K562 (cell line): ENCODE results near the gene TMEM135. TPM values are rescaled to one million over a fixed set of nuclear protein-coding genes. Genes with fewer than 3 reads are reported as not detected.

Experiments
- ATAC-seq: fragments of 200-7000 bp; cut with Tn5 transposase; 3 replicates; pipeline ENCODE4 v1.9.1; 2020; ENCODE audit warnings: moderate library complexity
- BruUV-seq: library from RNA; stranded (reverse); fragments of 400-500 nt; replicated peaks from 2 replicates; lab custom pipeline; 2021; lab: Mats Ljungman, UMichigan
- CTCF ChIA-PET: fragments of 300-600 bp; formaldehyde crosslinking; extraction: SDS; loops from one replicate; lab custom pipeline; 2021; ENCODE audit warnings: low intra/inter-chr PET ratio; lab: Yijun Ruan, JAX
- POLR2A ChIA-PET: fragments of 300-600, 350-650 bp; sonication (Branson Sonifier 250); formaldehyde crosslinking; extraction: SDS; loops from one replicate; lab custom pipeline; 2021; ENCODE audit warnings: antibody characterized with exemption, inconsistent platforms; lab: Yijun Ruan, JAX
- DNase-seq, 4 experiments: peaks; one replicate each; pipeline versions ENCODE4 v3.0.0 to v3.0.0-alpha.2; 2011 to 2018; ENCODE audit warnings: low spot score in 3 of 4, mixed read lengths in 3 of 4; ENCODE audit errors: extremely low read depth in 1 of 4
- FAIRE-seq: peaks from 2 replicates; lab custom pipeline; 2011; peaks lifted over from hg19 to GRCh38; lab: Jason Lieb, UNC
- H2AFZ ChIP-seq: 2 replicates; pipeline ENCODE4 v1.6.0; 2011; ENCODE audit warnings: low read depth, low read length, control low read depth, inconsistent platforms
- H3K27ac ChIP-seq: fragments of 200-600 bp; 3 replicates; pipeline ENCODE4 v1.8.0; 2011; ENCODE audit warnings: low read depth, mild to moderate bottlenecking, control low read depth, inconsistent platforms, low read length, moderate library complexity, mixed read lengths; ENCODE audit errors: extremely low read depth
- H3K27me3 ChIP-seq, 2 experiments: fragments of 300-600 bp in 1 of 2; 2 replicates in 1 of 2; 3 replicates in 1 of 2; pipeline versions ENCODE4 v1.6.0 to v1.8.0; 2011; ENCODE audit warnings: inconsistent platforms in 2 of 2, low read length in 2 of 2, mild to moderate bottlenecking in 1 of 2, mixed read lengths in 1 of 2, moderate library complexity in 1 of 2; ENCODE audit not compliant: control insufficient read depth in 2 of 2, insufficient read depth in 2 of 2
- H3K36me3 ChIP-seq: fragments of 300-600 bp; 3 replicates; pipeline ENCODE4 v1.8.0; 2011; ENCODE audit warnings: mild to moderate bottlenecking, low read length, inconsistent platforms; ENCODE audit not compliant: control insufficient read depth, insufficient read depth
- H3K4me1 ChIP-seq, 2 experiments: fragments of 200-600 bp in 1 of 2; replicated peaks in 1 of 2; 2 replicates in 1 of 2; 3 replicates in 1 of 2; pipeline versions ENCODE4 v1.5.1 to v1.8.0; 2011; ENCODE audit warnings: inconsistent platforms in 2 of 2, low read length in 2 of 2, mild to moderate bottlenecking in 1 of 2, mixed read lengths in 1 of 2, moderate library complexity in 1 of 2; ENCODE audit not compliant: control insufficient read depth in 2 of 2, insufficient read depth in 2 of 2
- H3K4me2 ChIP-seq: 2 replicates; pipeline ENCODE4 v1.6.1; 2011; ENCODE audit warnings: low read length, control low read depth, inconsistent platforms, mixed read lengths; ENCODE audit not compliant: insufficient read depth
- H3K4me3 ChIP-seq: fragments of 200-600 bp; sonication (generic), shearing (Covaris generic); 2 replicates; pipeline ENCODE4 v1.5.1; 2016; ENCODE audit warnings: control low read depth, inconsistent platforms
- H3K79me2 ChIP-seq: fragments of 200-600 bp; 3 replicates; pipeline ENCODE4 v1.8.0; 2011; ENCODE audit warnings: low read length, inconsistent platforms; ENCODE audit not compliant: control insufficient read depth, insufficient read depth
- H3K9ac ChIP-seq, 2 experiments: 2 replicates each; pipeline versions ENCODE4 v1.6.0 to v1.6.1; 2011; ENCODE audit warnings: low read depth in 2 of 2, low read length in 2 of 2, control low read depth in 1 of 2, inconsistent platforms in 1 of 2, mild to moderate bottlenecking in 1 of 2, mixed read lengths in 1 of 2; ENCODE audit not compliant: insufficient read depth in 1 of 2
- H3K9me1 ChIP-seq: one replicate; pipeline ENCODE4 v1.6.0; 2011; ENCODE audit warnings: inconsistent platforms, mild to moderate bottlenecking, low read length, moderate library complexity; ENCODE audit not compliant: control insufficient read depth, insufficient read depth
- H3K9me3 ChIP-seq: replicated peaks from 2 replicates; pipeline ENCODE4 v1.5.1; 2011; ENCODE audit warnings: low read depth, low read length, inconsistent platforms; ENCODE audit not compliant: control insufficient read depth, insufficient read depth
- H4K20me1 ChIP-seq: replicated peaks from 2 replicates; pipeline ENCODE4 v1.6.1; 2011; ENCODE audit warnings: low read length, inconsistent platforms, mixed read lengths; ENCODE audit not compliant: control insufficient read depth, insufficient read depth
- ARID3A ChIP-seq: IDR thresholded peaks from 2 replicates; pipeline ENCODE4 v1.6.1; 2012; ENCODE audit warnings: low read depth, low read length, improper control_type of control experiment, borderline replicate concordance
- ARID4B ChIP-seq: sonication (generic); formaldehyde crosslinking; IDR thresholded peaks from 2 replicates; pipeline ENCODE4 v1.8.0; 2022; ENCODE audit warnings: mild to moderate bottlenecking, missing genetic modification reagents
- CTBP1 ChIP-seq: fragments of 450-650 bp; IDR thresholded peaks from 2 replicates; pipeline ENCODE4 v1.6.1; 2016; ENCODE audit warnings: borderline replicate concordance
- DACH1 ChIP-seq: fragments of 450-650 bp; IDR thresholded peaks from 2 replicates; pipeline ENCODE4 v1.6.1; 2018; ENCODE audit not compliant: partially characterized antibody
- EP400 ChIP-seq: fragments of 450-650 bp; IDR thresholded peaks from 2 replicates; pipeline ENCODE4 v1.6.1; 2017; ENCODE audit warnings: antibody characterized with exemption, mild to moderate bottlenecking, moderate library complexity
- GABPB1 ChIP-seq: sonication (generic); formaldehyde crosslinking; IDR thresholded peaks from 2 replicates; pipeline ENCODE4 v1.8.0; 2022; ENCODE audit warnings: mild to moderate bottlenecking, missing genetic modification reagents
- ILF3 ChIP-seq: fragments of 450-650 bp; IDR thresholded peaks from 2 replicates; pipeline ENCODE4 v1.6.1; 2018; ENCODE audit warnings: antibody characterized with exemption, mild to moderate bottlenecking, moderate library complexity, borderline replicate concordance
- NUFIP1 ChIP-seq: fragments of 450-650 bp; IDR thresholded peaks from 2 replicates; pipeline ENCODE4 v1.6.1; 2018; ENCODE audit not compliant: partially characterized antibody
- STAT6 ChIP-seq: sonication (generic); formaldehyde crosslinking; IDR thresholded peaks from 2 replicates; pipeline ENCODE4 v1.8.1; 2023; ENCODE audit warnings: mild to moderate bottlenecking, missing genetic modification reagents
- XRCC4 ChIP-seq: IDR thresholded peaks from one replicate; pipeline ENCODE4 v1.6.1; 2011; ENCODE audit not compliant: insufficient read depth, insufficient read length; ENCODE audit errors: extremely low read depth
- ZBTB7A ChIP-seq: IDR thresholded peaks from 2 replicates; pipeline ENCODE4 v1.6.1; 2011; ENCODE audit warnings: low read depth, mild to moderate bottlenecking, low read length, moderate library complexity, borderline replicate concordance; ENCODE audit not compliant: control insufficient read depth
- ZKSCAN3 ChIP-seq: fragments of 250-450 bp; sonication (Bioruptor Pico); IDR thresholded peaks from 2 replicates; pipeline ENCODE4 v1.4.0; 2020
- ZNF217 ChIP-seq: sonication (generic); formaldehyde crosslinking; IDR thresholded peaks from 2 replicates; pipeline ENCODE4 v1.8.0; 2022; ENCODE audit warnings: mild to moderate bottlenecking, missing genetic modification reagents
- ZNF41 ChIP-seq: fragments of 250-450 bp; sonication (Bioruptor Pico); conservative IDR thresholded peaks from 2 replicates; pipeline ENCODE4 v1.4.0; 2020; ENCODE audit warnings: mild to moderate bottlenecking
- ZNF778 ChIP-seq: fragments of 450-650 bp; formaldehyde crosslinking; IDR thresholded peaks from 2 replicates; pipeline ENCODE4 v1.4.0; 2020; ENCODE audit warnings: mild to moderate bottlenecking, moderate library complexity
- WGBS: fragments of 100-300 bp; shearing (Covaris generic); methylation state at CpG from one replicate; pipeline ENCODE4 v1.1.6; 2016; ENCODE audit warnings: low coverage, mixed read lengths; ENCODE audit not compliant: insufficient coverage; ENCODE audit errors: missing lambda C conversion rate; 5-methylcytosine and 5-hydroxymethylcytosine counted together
- in situ Hi-C: fragments of 300-500 bp; cut with MboI; formaldehyde crosslinking; loops from 4 replicates; pipeline ENCODE4 v1.15.0; 2018; ENCODE audit warnings: inconsistent platforms, mixed read lengths
- intact Hi-C: fragments of 100-400 bp; cut with micrococcal nuclease; formaldehyde crosslinking; loops from 2 replicates; pipeline ENCODE4 v1.14.2; 2022
- polyA plus RNA-seq, 8 experiments: library from polyadenylated mRNA; depleted of rRNA in 4 of 8; stranded (reverse) in 5 of 8; unstranded in 3 of 8; fragments of >200 nt; fragmentation: Nextera tagmentation in 2 of 8; fragmentation: Illumina TruSeq in 1 of 8; extraction: Ambion mirVana in 2 of 8; extraction: Trizol in 1 of 8; gene quantifications; 2 replicates each; pipeline versions ENCODE4 v1.2.1 to v1.2.3, GENCODE V29; 2011 to 2014; ENCODE audit warnings: inconsistent platforms in 1 of 8, missing spikeins in 1 of 8
- total RNA-seq, 7 experiments: library from RNA; depleted of rRNA in 6 of 7; stranded (reverse); fragments of >200 nt in 6 of 7; fragmentation: Illumina TruSeq in 2 of 7; extraction: Trizol in 2 of 7; gene quantifications; 2 replicates each; pipeline versions ENCODE4 v1.2.1 to v1.2.3, GENCODE V29; 2011 to 2021; ENCODE audit warnings: low replicate concordance in 1 of 7

The TMEM135 gene
- total and polyA plus RNA-seq, 9 of the 15 experiments (the other 6 are each of a cell fraction or from before 2014, with no cell fraction given) = 17.3 to 53.6 (median 24.9) TPM

- Histone ChIP-seq H2AFZ (no peak overlapping the region), H3K9me3 (no peaks in the 10 kb centered on the region), H3K27me3 (no peaks in the 10 kb centered on the region), H3K27ac (no peak overlapping the region), H3K36me3 (peaks cover 4% of the 10 kb centered on the region; the same call in 1 of the 3 replicates), H4K20me1 (no peaks in the 10 kb centered on the region), H3K4me2 (no peak overlapping the region), H3K4me3 (no peak overlapping the region), H3K9me1 (no peaks in the 10 kb centered on the region), H3K79me2 (peaks cover 59% of the 10 kb centered on the region), H3K9ac (no peak overlapping the region), H3K4me1 (no peaks in the 10 kb centered on the region; a peak in 1 of 5 replicates)
- intact Hi-C loops = no loop called here
- ATAC-seq = no peak
- in situ Hi-C loops = no loop called here
- 88% methylated on average over 6 of the region's 6 CpGs for WGBS
- no TSS peak for BruUV-seq
- DNase-seq = no peak
- TF ChIP-seq ZNF217 (no peak), XRCC4 (no peak), STAT6 (CRISPR knock-in tag) (no peak), ZNF41 (CRISPR knock-in tag) (no peak), NUFIP1 (no peak), ZKSCAN3 (CRISPR knock-in tag) (no peak), DACH1 (no peak), ZBTB7A (no peak), GABPB1 (CRISPR knock-in tag) (no peak), ARID4B (CRISPR knock-in tag) (no peak), ILF3 (no peak), CTBP1 (no peak), EP400 (no peak), ARID3A (no peak), ZNF778 (no peak)
- FAIRE-seq = no peak
- ChIA-PET CTCF (no interaction called here), POLR2A (no interaction called here)
Measured at GRCh38 chr11:87061766-87062165, 24.0 kb downstream of the TMEM135 start.
